Activated CD8-positive, alpha-beta memory T cell treated with anti-CD3 and anti-CD28 coated beads for 36 hours (primary cell): ENCODE data around the gene EHMT1. TPM values are rescaled to one million over a fixed set of nuclear protein-coding genes. Genes with fewer than 3 reads are reported as not detected.
"Not testable (repeated sequence)": the region's sequence is repeated elsewhere in the genome, so short reads cannot be mapped to it uniquely, and the experiment has no call there.

Source experiments
- CTCF ChIA-PET: fragments of 350-600 bp; sonication (Branson Sonifier 250); formaldehyde crosslinking; loops from one replicate; lab custom pipeline; 2021; ENCODE audit warnings: antibody characterized with exemption; lab: Charles Lee
- POLR2A ChIA-PET: fragments of 350-600 bp; sonication (Branson Sonifier 250); formaldehyde crosslinking; loops from one replicate; lab custom pipeline; 2021; ENCODE audit warnings: antibody characterized with exemption; lab: Charles Lee
- total RNA-seq, 2 experiments: library from RNA; stranded (reverse); gene quantifications; one replicate each; pipeline ENCODE4 v1.2.3, GENCODE V29; 2021

EHMT1 gene
- total RNA-seq, 2 experiments from 2014 or later, result 69.9 to 75.4 TPM

GRCh38 chr9:137778914-137779313 is 160.1 kb downstream of the EHMT1 start:
- CTCF ChIA-PET, result no interaction called here
- POLR2A ChIA-PET, result no interaction called here

- POLR2A ChIA-PET, CTCF ChIA-PET: not testable (repeated sequence)
Measured at GRCh38 chr9:137780031-137780430, 161.2 kb downstream of the EHMT1 start.

GRCh38 chr9:137781906-137782585 is 163.2 kb downstream of the EHMT1 start:
- POLR2A ChIA-PET, result no interaction called here

GRCh38 chr9:137783521-137783920 is 164.7 kb downstream of the EHMT1 start:
- POLR2A ChIA-PET, result no interaction called here
- CTCF ChIA-PET, result no interaction called here

More at GRCh38 chr9:137781906-137782585, 163.2 kb downstream of the EHMT1 start:
- CTCF ChIA-PET, result no interaction called here

- CTCF ChIA-PET, result no interaction called here
Measured at GRCh38 chr9:137784046-137784445, 165.2 kb downstream of the EHMT1 start.

GRCh38 chr9:137784641-137785513 is 166.1 kb downstream of the EHMT1 start:
- ChIA-PET CTCF (no interaction called here), POLR2A (no interaction called here)

More at GRCh38 chr9:137784046-137784445, 165.2 kb downstream of the EHMT1 start:
- POLR2A ChIA-PET, result no interaction called here

- POLR2A ChIA-PET, result no interaction called here
- CTCF ChIA-PET, result no interaction called here
Measured at GRCh38 chr9:137785704-137786161, 166.9 kb downstream of the EHMT1 start.

GRCh38 chr9:137786511-137786920 is 167.7 kb downstream of the EHMT1 start:
- CTCF ChIA-PET, result no interaction called here
- POLR2A ChIA-PET, result no interaction called here

- ChIA-PET CTCF (no interaction called here), POLR2A (no interaction called here)
Measured at GRCh38 chr9:137787381-137787780, 168.6 kb downstream of the EHMT1 start.

GRCh38 chr9:137787786-137788505 is 169.1 kb downstream of the EHMT1 start:
- ChIA-PET POLR2A (no interaction called here), CTCF (no interaction called here)

- ChIA-PET POLR2A (no interaction called here), CTCF (interaction anchor here (1.0 kb wide), 1 partner anchor 23 kb away, joined by 6 read pairs; no protein-coding TSS in a partner anchor)
Measured at GRCh38 chr9:137788561-137789294, 169.9 kb downstream of the EHMT1 start.

- ChIA-PET CTCF (interaction anchor here (1.0 to 1.3 kb wide), 2 partner anchors 24 to 44 kb away, joined by 3 to 6 read pairs; no protein-coding TSS in a partner anchor), POLR2A (no interaction called here)
Measured at GRCh38 chr9:137789295-137789895, 170.6 kb downstream of the EHMT1 start.

- ChIA-PET CTCF (no interaction called here), POLR2A (no interaction called here)
Measured at GRCh38 chr9:137791947-137792346, 173.1 kb downstream of the EHMT1 start.

- ChIA-PET CTCF (no interaction called here), POLR2A (no interaction called here)
Measured at GRCh38 chr9:137793196-137793841, 174.5 kb downstream of the EHMT1 start.

- POLR2A ChIA-PET, result no interaction called here
- CTCF ChIA-PET, result no interaction called here
Measured at GRCh38 chr9:137795156-137795666, 176.4 kb downstream of the EHMT1 start.

GRCh38 chr9:137797206-137798120 is 178.7 kb downstream of the EHMT1 start:
- ChIA-PET CTCF (no interaction called here), POLR2A (no interaction called here)

- ChIA-PET POLR2A (no interaction called here), CTCF (no interaction called here)
Measured at GRCh38 chr9:137798142-137798541, 179.3 kb downstream of the EHMT1 start.
